Esophagus squamous epithelium (tissue), 4 donors: Measurements from ENCODE around the gene CITED2.

Experiments used
- POLR2A ChIP-seq, 4 donors: fragments of 450-650 bp; IDR thresholded peaks; one replicate each; pipeline ENCODE4 v1.6.1; 2017; ENCODE audit warnings: antibody characterized with exemption in 4 of 4, mild to moderate bottlenecking in 4 of 4, moderate library complexity in 3 of 4
- TF ChIP-seq, protein P1 (sequence below), 6 experiments: fragments of 450-650 bp in 4 of 6; fragments of 200-600 bp in 2 of 6; sonication (generic) in 2 of 6; IDR thresholded peaks; one replicate each; pipeline ENCODE4 v1.5.1; 2016 to 2019; ENCODE audit warnings: antibody characterized with exemption in 6 of 6, mild to moderate bottlenecking in 4 of 6, moderate library complexity in 4 of 6

GRCh38 chr6:139343052-139343750, 31.2 kb downstream of the CITED2 start:
- TF ChIP-seq, protein P1, sequence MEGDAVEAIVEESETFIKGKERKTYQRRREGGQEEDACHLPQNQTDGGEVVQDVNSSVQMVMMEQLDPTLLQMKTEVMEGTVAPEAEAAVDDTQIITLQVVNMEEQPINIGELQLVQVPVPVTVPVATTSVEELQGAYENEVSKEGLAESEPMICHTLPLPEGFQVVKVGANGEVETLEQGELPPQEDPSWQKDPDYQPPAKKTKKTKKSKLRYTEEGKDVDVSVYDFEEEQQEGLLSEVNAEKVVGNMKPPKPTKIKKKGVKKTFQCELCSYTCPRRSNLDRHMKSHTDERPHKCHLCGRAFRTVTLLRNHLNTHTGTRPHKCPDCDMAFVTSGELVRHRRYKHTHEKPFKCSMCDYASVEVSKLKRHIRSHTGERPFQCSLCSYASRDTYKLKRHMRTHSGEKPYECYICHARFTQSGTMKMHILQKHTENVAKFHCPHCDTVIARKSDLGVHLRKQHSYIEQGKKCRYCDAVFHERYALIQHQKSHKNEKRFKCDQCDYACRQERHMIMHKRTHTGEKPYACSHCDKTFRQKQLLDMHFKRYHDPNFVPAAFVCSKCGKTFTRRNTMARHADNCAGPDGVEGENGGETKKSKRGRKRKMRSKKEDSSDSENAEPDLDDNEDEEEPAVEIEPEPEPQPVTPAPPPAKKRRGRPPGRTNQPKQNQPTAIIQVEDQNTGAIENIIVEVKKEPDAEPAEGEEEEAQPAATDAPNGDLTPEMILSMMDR (IDR thresholded peaks at IDR 0.05), result no peak
- TF ChIP-seq POLR2A (IDR thresholded peaks at IDR 0.05), result no peak
